GM21515 (cell line): Measurements from ENCODE around the gene NCF4.

ENCODE experiments used
- ATAC-seq: cut with Tn5 transposase; IDR thresholded peaks from one replicate; pipeline ENCODE4 v1.9.1; 2021; ENCODE audit not compliant: unreplicated experiment

NCF4 gene

DNA sequence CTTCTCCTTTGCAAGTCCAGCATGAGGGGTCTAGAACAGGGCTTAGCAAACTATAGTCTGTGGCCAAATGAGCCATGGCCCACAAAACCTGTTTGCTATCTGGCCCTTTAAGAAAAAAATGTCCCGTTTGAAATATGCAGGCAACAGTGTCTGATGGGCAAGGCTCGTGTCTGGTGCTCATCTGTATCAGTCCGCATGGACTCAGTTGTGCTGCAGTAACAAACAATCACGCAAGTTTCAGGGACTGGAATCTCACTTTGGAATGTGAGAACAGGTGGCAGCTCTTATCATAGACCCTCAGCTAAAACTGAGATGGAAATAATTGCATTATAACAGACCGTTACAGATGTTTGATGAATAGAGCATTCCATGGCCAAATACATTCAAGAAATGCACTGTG, 24.9 kb upstream of the NCF4 start:
- ATAC-seq: no peak

DNA sequence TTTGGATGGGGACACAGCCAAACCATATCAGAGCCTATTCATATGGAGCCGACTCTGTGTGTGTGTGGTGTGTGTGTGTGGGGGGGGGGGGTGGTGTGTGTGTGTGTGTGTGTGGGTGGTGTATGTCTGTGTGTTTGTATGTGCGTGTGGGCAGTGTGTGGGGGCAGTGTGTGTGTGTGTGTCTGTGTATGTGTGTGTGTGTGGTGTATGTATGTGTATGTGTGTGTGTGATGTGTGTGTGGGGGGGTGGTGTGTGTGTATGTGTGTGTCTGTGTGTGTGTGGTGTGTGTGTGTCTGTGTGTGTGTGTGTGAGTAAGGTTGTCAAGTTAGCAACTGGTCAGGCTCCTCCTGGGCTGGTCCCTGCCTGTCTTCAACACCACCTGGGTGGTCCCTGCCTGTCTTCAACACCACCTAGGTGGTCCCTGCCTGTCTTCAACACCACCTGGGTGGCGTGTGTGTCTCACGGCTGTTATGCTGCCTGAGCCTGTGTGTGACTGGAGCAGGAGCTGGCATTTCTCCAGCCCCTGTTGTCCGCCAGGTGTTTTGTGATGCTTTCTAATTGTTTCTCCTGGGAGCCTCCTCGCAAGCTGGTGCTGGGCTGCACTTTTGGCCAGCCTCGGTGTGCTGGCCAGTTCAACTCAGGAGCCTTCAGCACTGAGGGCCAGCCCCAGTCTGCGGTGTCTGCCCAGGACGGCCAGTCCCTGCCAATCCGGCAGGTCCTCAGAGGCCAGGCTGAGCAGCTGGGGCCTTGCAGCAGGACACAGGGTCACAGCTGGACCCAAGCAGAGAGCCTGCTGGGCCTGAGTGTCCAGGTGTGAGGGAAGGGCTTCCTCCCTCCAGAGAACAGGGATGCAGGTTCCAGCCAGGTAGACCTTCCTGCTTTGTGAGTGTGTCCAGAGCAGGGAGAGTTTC, 22.4 kb upstream of the NCF4 start:
- ATAC-seq: no peak

DNA sequence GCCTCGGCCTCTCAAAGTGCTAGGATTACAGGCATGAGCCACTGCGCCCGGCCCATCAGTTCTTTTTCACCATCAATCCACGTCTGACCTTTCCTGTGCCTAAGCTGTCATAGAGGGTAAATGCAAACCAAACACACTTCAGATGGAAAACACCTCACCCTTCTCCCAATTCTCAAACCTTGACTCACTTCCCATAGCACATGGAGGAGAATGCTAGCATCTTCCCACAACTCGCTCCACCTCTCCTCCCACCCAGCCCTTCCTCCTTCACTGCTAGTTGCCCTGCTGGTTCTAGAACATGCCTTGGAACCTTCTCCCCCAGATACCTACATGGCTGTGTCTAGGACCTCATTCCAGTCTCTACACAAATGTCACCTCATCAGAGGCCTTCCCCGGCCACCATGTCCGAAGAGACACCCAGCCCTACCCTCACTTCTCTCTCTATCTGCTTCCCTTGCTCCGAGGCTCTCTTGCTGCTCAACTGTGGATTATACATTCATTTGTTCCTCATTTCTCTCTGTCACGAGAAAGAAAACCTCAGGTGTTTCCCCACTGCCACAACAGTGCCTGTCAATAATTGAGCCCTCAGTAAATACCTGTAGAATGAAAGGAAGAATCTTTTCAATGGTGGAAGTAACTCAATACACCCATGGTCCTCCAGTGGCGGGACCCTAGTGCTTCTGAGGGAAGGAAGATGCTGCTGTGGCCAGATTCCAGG, 21.3 kb upstream of the NCF4 start:
- no peak for ATAC-seq

DNA sequence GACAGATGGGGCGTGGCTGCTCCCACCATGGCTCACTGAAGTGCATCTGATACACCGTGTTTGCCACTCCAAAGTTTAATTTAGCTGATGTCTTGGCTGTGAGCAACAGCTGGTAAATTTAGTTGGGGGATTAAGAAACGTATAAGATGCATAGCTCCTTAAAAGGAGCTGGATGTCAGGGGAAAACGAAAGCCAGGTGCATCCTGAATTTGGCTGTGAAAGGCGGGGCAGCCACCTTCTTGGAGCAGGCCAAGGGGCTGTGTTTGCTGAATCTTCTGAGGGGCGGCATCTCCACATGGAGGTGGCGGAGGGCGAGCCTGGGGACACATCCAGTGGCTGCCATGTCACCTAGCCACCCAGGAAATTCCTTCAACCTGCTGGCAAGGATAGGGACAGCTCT, 20.7 kb upstream of the NCF4 start:
- no peak for ATAC-seq

DNA sequence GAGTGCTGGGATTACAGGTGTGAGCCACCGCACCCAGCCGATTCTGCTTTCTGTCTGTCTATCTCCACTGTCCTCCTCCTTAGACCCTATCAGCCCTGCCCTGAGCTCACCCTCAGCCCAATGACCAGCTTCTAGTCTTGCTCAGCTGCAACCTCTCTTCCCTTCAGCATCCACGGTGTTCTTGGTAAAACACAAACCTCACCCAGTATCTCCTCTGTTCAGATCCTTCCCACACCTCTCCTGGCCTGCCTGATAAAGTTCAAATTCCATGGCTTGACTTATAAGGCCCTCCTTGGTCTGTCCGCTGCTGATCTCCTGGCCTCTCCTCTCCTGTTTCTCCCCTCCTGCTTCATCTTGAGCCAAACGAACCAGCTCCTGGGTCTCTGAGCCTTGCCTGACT, 14.5 kb upstream of the NCF4 start:
- no peak for ATAC-seq

DNA sequence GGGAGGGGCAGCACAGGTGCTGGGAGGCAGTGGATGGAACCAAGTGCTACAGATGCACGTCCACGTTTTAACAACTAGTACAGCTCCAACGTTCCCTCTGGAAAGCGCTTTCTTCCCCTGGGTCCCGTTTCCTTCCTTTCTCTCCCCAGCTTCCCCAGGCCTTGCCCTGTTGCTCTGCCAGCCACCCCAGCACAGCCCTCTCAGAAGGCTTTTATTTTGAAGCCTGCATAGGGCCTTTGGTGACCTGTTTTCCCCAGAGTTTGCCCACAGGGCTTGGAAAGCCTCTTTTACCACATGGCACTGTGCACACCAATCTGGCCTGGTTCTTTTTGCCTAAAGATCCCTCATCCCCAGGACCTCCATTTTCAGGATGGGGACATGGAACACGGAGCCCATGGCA, 13.9 kb upstream of the NCF4 start:
- no peak for ATAC-seq

DNA sequence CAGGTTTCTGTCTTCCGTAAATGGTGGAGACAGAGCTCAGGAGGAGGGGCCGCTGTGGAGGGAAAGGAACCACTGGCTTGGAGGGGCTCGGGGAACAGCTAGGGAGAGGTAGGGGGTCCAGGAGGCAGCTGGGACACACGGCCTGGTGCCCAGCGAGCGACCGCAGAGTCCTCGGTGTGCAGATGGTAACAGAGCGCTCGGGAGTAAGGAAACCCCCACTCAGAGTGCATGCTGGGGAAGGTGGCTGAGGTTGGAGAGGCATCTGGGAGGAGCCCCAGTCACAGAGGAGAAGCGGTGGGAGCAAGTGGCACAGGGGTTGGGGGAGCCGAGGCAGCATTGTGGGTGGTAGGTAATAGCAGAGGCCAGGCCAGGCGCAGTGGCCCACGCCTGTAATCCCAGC, 10.8 kb upstream of the NCF4 start:
- no peak for ATAC-seq

DNA sequence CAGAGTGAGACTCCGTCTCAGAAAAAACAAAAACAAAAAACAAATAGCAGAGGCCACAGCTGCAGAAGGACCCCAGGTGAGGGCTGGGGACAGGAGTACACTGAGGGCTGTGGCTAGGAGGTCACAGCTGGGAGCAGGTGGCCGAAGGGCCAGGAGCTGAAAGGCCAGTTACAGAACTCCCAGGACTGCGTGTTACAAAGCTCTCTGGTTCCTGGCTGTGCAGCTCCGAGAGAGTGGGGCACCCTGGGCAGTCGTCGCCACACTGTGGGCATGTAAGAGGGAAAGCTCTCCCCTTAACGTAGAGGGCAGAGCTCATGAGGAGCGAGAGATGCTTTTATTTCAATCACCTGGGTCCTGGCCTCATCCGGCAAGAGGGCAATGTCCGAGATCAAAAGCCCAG, 10.1 kb upstream of the NCF4 start:
- no peak for ATAC-seq

DNA sequence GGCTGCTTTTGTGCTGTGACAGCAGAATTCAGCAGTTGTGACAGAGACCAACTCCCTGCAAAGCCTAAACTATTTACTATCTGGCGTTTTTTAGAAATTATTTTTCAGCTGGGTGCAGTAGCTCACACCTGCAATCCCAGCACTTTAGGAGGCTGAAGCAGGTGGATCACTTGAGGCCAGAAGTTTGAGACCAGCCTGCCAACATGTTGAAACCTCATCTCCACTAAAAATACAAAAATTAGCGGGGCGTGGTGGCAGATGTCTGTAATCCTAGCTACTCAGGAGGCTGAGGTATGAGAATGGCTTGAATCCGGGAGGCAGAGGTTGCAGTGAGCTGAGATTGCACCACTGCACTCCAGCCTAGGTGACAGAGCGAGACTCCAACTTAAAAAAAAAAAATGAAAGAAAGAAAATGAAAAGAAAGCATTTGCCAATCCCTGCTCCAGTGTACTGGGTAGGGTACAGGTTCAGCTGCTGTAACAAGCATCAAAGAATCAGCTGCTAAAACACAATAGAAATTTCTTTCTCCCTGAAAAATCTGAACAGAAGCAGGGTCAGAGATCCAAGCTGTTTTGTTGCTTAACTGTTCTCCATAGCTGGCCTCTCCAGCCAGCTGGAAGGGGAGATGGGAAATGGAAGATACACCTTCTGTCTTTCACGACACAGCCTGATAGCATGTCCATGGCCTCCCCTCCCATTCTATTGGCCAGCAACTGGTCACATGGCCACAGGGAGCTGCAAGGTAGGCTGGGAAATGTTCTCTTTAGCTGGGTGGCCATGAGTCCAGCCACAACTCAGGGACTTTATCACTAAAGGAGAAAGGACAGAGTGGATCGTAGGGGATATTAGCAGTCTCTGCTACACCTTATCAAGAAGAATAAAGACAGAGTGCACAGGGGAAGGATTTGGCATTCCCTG, 8.5 kb upstream of the NCF4 start:
- no peak for ATAC-seq

DNA sequence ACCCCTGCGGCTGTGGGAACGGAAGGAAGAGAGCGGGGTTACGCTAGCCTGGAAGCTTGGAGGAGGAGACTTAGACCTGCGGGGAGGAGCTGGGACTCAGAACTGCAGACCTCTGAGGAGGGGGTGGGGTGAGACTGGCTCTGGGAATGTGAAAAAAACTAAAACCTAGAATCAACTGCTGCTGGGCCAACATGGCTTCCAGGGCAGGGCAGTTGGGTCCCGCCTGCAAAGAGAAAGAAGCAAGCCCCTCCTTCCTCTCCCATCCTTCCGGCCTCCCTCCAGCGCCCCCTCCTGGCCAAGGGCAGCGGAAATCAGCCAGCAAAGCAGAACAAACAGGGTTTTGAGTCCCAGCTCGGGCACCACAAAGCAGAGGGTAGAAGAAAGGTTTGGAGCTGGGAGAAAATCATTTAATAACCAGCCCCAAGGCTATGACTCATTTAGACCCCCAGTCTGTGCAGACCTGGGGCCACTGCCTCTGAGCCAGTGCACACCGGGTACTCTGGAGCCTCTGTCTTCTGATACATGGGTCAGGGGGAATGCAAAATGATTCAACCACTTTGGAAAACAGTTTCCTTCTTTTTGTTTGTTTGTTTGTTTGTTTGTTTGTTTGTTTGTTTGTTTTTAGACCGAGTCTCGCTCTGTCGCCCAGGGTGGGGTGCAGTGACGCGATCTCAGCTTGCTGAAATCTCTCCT, 7.3 kb upstream of the NCF4 start:
- no peak for ATAC-seq

DNA sequence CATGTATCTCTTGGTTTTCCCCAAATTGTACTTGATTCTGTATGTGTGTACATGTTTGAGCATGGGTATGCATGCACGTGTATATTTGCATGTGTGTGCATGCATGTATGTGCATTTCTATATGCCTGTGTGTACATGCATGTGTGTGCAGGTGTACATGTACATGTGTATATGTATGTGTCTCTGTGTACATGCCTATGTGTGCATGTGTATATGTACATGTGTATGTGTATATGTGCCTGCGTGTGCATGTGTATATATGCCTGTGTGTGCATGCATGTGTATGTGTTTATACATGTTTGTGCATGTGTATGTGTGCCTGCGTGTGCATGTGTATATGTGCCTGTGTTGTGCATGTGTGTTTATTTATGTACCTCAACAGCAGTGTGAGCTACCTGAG, 5.3 kb upstream of the NCF4 start:
- ATAC-seq: no peak

DNA sequence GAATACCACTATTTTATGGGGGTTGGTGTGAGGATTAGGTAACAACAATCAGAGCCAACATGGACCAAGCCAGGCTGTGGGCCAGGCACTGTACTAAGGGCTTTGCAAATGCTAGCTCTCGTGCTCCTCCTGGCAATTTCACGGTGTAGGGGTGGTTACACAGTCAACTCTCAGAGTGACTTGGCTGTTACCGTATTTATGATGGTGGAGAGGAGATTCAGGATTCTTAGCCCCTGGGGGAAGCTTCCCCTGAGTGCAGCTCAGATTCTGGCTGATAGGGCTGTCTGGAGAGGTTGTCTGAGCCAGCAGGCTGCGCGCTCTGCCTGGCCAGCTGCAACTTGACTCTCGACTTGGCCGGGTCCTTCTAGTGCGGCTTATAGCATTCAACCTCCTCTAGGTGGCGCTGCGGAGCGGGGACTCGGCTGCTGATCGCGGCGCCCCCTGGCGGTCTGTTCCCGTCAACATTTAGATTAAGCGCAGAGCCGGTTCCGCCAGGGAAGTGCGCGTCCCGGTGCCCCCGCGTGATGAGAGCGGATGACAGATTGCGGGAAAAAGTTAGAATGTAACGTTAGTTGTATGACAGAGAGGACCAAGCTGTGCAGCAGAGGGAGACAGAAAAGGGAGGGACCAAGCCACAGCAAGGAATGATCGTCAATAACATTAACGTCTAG, 4.5 kb upstream of the NCF4 start:
- ATAC-seq: no peak

DNA sequence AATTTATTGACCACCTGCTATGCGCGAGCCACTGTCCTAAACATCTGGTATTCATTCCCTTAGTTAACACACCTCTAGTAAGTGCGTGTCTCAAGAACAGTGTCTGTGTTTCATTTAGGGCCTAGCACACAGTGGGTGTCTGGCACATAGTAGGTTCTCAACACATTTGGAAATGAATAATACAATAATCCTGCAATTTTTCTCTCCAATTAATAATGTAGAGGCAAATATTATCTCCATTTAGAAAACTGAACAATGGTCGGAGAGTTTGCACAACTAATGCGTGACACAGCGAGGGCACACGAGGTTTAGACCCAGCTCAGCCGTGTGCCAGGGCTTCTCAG, 4.0 kb upstream of the NCF4 start:
- no peak for ATAC-seq

DNA sequence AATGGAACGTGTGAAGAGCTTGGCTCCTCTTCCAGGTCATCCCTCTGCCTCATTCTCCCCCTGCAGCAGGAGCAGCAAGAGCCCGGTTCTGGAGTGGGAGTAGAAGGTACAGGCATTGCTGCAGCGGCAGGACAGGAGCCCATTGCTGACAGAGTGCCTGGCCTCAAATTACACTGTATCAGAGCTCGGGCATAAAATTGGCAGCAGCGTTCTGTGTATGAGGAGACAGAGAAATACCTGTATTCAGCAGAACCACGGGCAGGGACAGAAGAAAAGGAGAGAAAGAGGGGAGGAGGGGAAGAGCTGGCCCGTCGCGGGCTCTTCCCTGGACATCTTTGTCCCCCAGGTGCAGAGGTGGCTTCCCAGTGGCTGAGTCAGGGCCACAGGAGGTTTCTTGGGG, 2.6 kb upstream of the NCF4 start:
- no peak for ATAC-seq

DNA sequence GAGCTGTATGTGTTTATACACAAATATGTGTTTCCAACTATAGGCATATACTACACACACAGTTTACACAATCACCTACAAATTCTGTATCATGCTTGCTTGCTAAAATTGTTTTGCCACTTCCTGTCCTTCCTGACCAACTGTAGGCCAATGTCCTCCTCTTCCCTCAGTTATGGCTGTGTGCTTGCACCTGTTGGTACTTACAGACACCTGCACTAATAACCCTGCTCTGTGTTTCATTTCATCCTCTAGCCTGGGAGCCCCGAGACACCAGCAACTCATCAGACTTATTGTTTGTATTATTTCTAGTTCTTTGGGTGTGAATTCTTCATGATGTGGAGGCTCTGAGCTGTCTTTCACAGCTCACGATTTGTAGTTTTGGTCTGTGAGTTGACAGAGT, 1.8 kb upstream of the NCF4 start:
- ATAC-seq: no peak

DNA sequence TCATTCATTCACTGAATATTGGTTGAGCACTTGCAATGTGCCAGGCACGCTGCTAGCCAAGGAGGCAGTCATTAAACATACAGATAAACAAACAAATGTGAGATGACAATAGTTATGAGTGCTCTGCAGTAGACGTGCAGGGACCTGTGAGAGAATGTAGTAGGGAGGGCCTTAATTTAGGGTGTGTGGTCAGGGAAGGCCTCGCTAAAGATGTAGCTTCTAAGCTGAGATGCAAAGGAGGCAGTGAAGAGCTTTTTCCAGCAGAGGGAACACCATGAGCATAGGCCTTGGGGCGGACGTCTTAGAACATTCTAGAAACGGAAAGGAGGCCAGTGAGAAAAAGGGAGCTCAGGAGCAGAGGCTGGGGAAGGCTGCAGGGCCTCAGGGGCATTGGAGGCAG, 789 bp upstream of the NCF4 start:
- ATAC-seq: no peak

DNA sequence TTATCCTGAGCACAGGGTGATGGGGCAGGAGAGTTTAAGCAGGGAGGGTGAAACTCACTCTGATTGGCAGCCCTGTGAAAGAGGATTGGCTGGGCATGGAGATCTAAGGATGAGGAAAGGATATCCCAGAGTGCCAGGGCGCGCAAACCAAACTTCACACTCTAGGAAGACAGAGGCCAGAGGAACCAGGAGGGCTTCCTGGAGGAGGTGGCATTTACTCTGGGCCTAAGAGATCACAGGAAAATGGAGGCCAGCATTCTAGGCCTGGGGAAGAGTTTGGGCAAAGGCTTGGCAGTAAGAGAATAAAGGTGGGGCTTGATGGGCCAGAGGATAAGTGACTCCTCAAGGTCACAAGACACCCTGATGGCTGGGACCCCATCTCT, 377 bp upstream of the NCF4 start:
- no peak for ATAC-seq

DNA sequence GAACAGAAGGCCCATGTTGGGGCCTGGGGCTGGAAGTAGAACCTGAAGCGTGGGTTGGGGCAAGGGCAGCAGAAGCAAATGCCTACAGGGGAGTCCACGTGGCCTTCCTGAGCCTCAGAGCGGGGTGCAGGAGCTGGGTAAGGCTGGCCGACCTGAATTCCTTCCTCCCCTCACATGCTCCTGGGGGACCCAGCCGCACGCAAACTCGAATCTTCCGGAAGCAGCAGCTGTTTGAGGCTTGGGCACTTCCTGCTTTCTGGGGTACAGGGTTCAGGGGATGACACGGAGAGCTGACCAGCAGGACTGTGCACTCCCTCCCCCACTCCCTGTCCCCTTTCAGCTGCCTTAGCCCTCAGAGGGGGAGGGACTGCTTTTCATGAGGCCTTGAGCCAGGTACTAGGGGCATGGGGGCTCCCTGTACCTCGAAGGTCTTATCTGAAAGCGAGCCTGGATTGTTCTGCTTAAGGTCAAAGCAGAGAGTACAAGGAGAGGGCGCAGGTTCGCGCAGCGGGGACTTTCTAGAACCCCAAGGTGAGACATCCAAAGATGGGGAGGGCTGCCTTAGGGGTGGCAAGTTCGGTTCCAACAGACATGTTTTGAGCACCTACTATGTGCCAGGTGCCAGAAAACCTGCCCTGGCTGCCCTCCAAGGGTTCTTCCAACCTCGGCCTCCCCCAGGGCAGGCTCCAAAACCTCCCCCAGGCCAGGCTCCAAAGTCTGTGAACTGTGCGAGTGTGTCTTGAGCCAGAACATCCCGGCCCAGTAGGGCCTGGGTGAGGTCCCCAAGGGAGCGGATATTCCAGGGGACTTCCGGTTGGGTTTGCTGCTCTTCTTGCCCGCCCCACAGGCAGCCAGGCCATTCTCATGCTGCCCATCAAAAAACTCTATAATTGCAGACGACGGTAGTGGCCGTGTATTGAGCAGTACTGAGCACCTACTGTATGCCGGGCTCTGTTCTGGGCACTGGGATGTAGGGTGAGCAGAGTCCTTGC, 1.7 kb downstream of the NCF4 start:
- ATAC-seq: no peak

DNA sequence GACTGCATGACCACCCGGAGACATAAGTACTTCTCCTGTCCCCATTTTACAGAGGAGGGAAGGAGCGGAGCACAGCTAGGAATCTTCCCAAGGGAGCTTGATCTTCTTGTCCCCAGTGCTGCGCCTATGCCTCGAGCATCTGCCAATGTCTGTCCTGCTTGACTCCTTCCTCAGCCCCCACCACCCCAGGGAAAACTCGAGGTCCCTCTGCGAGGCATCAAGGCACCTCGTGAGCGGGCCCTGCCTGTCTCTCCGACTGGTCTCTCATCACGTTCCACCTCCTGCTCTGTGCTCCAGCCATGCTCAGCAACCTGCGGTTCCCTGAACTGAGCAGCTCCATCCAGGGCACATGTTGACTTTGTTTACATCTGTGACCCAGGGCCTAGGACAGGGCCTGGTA, 2.5 kb downstream of the NCF4 start:
- ATAC-seq: no peak
